Panc1 (cell line): ENCODE measurements around the gene TBCB. TPM values are rescaled to one million over a fixed set of nuclear protein-coding genes. Genes with fewer than 3 reads are reported as not detected.

ENCODE experiments used
- ATAC-seq: fragments of 200-7000 bp; cut with Tn5 transposase; 2 replicates; pipeline ENCODE4 v1.9.1; 2020; ENCODE audit warnings: mild to moderate bottlenecking, moderate library complexity
- BruUV-seq: library from RNA; stranded (reverse); fragments of 400-500 nt; replicated peaks from 2 replicates; lab custom pipeline; 2021; lab: Mats Ljungman, UMichigan
- CTCF ChIA-PET: fragments of 300-600 bp; sonication (Branson Sonifier 250); formaldehyde crosslinking; loops from one replicate; lab custom pipeline; 2022; ENCODE audit warnings: antibody characterized with exemption; lab: Charles Lee
- POLR2A ChIA-PET: fragments of 300-600 bp; sonication (Branson Sonifier 250); formaldehyde crosslinking; loops from one replicate; lab custom pipeline; 2022; ENCODE audit warnings: antibody characterized with exemption; lab: Charles Lee
- DNase-seq: peaks from one replicate; pipeline ENCODE4 v3.0.0-alpha.2; 2010; ENCODE audit warnings: low read depth, low spot score
- H3K27ac ChIP-seq: 2 replicates; pipeline ENCODE4 v1.5.1; 2011; ENCODE audit warnings: mild to moderate bottlenecking, low read length, inconsistent platforms
- H3K27me3 ChIP-seq: fragments of 200-500 bp; sonication (Bioruptor generic); 2 replicates; pipeline ENCODE4 v1.6.0; 2014; ENCODE audit warnings: low read length, inconsistent platforms; ENCODE audit not compliant: control insufficient read depth, insufficient read depth
- H3K36me3 ChIP-seq: fragments of 200-500 bp; sonication (Bioruptor generic); 2 replicates; pipeline ENCODE4 v1.5.1; 2014; ENCODE audit warnings: inconsistent platforms, mild to moderate bottlenecking, low read length, moderate library complexity; ENCODE audit not compliant: control insufficient read depth, insufficient read depth
- H3K4me1 ChIP-seq: 2 replicates; pipeline ENCODE4 v1.5.1; 2011; ENCODE audit warnings: inconsistent platforms, mild to moderate bottlenecking, low read length, moderate library complexity; ENCODE audit not compliant: control insufficient read depth, insufficient read depth
- H3K4me3 ChIP-seq, 2 experiments: 2 replicates each; pipeline ENCODE4 v1.5.1; 2011 to 2012; ENCODE audit warnings: low read depth in 2 of 2, low read length in 2 of 2, mild to moderate bottlenecking in 2 of 2, inconsistent platforms in 1 of 2, moderate library complexity in 1 of 2
- H3K9me3 ChIP-seq: fragments of 200-500 bp; sonication (Bioruptor generic); 2 replicates; pipeline ENCODE4 v1.5.1; 2014; ENCODE audit warnings: low read depth, mild to moderate bottlenecking, inconsistent platforms, low read length, moderate library complexity; ENCODE audit not compliant: control insufficient read depth, insufficient read depth
- CTCF ChIP-seq: fragments of 450-650 bp; IDR thresholded peaks from 2 replicates; pipeline ENCODE4 v1.5.1; 2017; ENCODE audit warnings: mild to moderate bottlenecking
- POLR2AphosphoS5 ChIP-seq: IDR thresholded peaks from 2 replicates; pipeline ENCODE4 v1.6.1; 2012; ENCODE audit warnings: mild to moderate bottlenecking, low read depth, low read length, moderate library complexity
- REST ChIP-seq, 2 experiments: IDR thresholded peaks; 2 replicates each; pipeline ENCODE4 v1.6.1; 2011 to 2012; ENCODE audit warnings: low read depth in 2 of 2, control low read depth in 1 of 2, low read length in 1 of 2, mild to moderate bottlenecking in 1 of 2, moderate library complexity in 1 of 2; ENCODE audit not compliant: insufficient read depth in 1 of 2
- SIN3A ChIP-seq: IDR thresholded peaks from 2 replicates; pipeline ENCODE4 v1.6.1; 2012; ENCODE audit warnings: low read depth, mild to moderate bottlenecking, low read length, moderate library complexity, borderline replicate concordance; ENCODE audit not compliant: insufficient read depth
- TCF7L2 ChIP-seq: IDR thresholded peaks from 2 replicates; pipeline ENCODE4 v1.6.1; 2011; ENCODE audit warnings: mild to moderate bottlenecking, low read depth, low read length, inconsistent platforms
- in situ Hi-C: cut with HindIII; loops from 2 replicates; pipeline ENCODE4 v1.10.0; 2016; ENCODE audit warnings: low sequenced_read_pairs, low pct_unique_long_range_greater_than_20kb
- intact Hi-C: fragments of 100-400 bp; cut with micrococcal nuclease; formaldehyde crosslinking; loops from one replicate; pipeline ENCODE4 v1.10.0; 2022; ENCODE audit not compliant: unreplicated experiment
- total RNA-seq: library from RNA; stranded (reverse); gene quantifications from one replicate; pipeline ENCODE4 v1.2.1, GENCODE V29; 2021; ENCODE audit not compliant: unreplicated experiment

The TBCB gene
- total RNA-seq, 1 experiment from 2014 or later: 496 TPM

DNA sequence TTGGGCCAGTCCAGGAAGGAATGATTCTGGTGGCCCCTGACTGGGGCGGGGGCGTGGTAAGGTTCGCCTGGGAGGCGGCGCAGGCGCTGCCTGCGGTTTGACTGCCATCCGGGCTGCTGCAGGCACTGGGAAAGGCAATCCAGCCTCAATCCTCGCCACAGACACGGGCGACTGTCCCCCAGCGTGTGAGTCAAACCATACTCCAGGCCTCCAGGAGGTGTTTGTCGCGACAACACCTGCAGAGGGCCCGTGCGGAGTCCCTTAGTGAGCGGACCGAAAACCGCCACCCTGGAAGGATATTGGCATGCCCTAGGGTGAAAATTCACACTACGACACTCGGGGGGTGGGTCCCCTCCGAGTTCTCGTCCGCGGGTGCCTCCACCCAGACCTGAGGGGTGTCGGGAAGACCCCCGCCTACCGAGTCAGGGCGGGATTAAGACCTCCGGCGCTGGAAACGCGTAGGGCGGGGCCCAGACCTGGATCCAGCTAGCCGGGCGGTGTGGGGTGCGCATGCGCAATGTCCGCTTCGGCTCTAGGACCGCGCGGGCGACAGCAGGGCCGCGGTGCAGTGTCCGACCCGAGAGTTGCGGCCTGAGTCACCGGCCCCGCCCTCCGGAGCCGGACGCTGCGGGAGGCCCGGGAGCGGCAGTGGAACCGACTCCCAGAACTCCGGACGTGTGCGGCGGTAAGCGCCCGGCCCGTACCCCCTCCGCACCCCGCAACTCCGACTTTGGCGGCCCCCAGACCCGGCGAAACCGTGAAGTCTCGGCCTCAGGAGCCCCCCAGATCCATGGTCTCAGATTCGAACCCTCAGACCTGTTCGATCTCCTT, 24.4 kb downstream of the TBCB start, which contains the start of gene CAPNS1:
Gene CAPNS1, plus strand, starts transcription at position 594 of the 831 bp plus-strand sequence. CDS start 946 bp downstream, outside the sequence.
- BruUV-seq: no TSS peak
- peak; percentile 90 for DNase-seq
- H3K27me3 ChIP-seq: no peaks in the 10 kb centered on the region
- POLR2A ChIA-PET: interaction anchor here (0.6 kb wide), 1 partner anchor 70 kb away, joined by 5 read pairs; no protein-coding TSS in a partner anchor
- intact Hi-C loops: no loop called here
- peaks cover 22% of the 10 kb centered on the region for H3K4me1 ChIP-seq
- in situ Hi-C loops: no loop called here
- H3K9me3 ChIP-seq: no peaks in the 10 kb centered on the region
- CTCF ChIA-PET: interaction anchor here (1.5 kb wide), 1 partner anchor 12 kb away, joined by 3 read pairs; no protein-coding TSS in a partner anchor
- peak within 1 kb of the TSS; percentile 75 to 96 for H3K4me3 ChIP-seq
- peaks cover 9% of the 10 kb centered on the region for H3K36me3 ChIP-seq
- peak; percentile 94 for TF ChIP-seq POLR2AphosphoS5
- TF ChIP-seq SIN3A: peak; percentile 91; the same call in 1 of the 2 replicates
- TF ChIP-seq CTCF: no peak
- 0 out of 2 replicates have a peak, but pooled peaks have one; percentile 43 for TF ChIP-seq TCF7L2
- peak in 1 of 2 experiments; percentile 50; a peak in 1 of 4 replicates for TF ChIP-seq REST (IDR thresholded peaks at IDR 0.05; ENCODE audit: insufficient read depth in 1 of 2, low read depth in 2 of 2, low read length in 1 of 2)
- peak within 1 kb of the TSS; percentile 97 for H3K27ac ChIP-seq
- ATAC-seq: peak; percentile 85

GRCh38 chr19:36140304-36141038, 25.2 kb downstream of the TBCB start:
- peak in 1 of 2 experiments; percentile 7; a peak in 1 of 4 replicates for TF ChIP-seq REST (IDR thresholded peaks at IDR 0.05; ENCODE audit: insufficient read depth in 1 of 2, low read depth in 2 of 2, low read length in 1 of 2)
- TF ChIP-seq TCF7L2: no peak
- no peak for TF ChIP-seq CTCF
- TF ChIP-seq SIN3A: no peak
- no peak; the same call in 1 of the 2 replicates for TF ChIP-seq POLR2AphosphoS5
- no peak for DNase-seq
- intact Hi-C loops (no loop called here), in situ Hi-C loops (no loop called here)
- Histone ChIP-seq H3K27me3 (no peaks in the 10 kb centered on the region), H3K27ac (peak overlapping the region; percentile 97), H3K9me3 (no peaks in the 10 kb centered on the region), H3K4me1 (peaks cover 22% of the 10 kb centered on the region), H3K4me3 (peak overlapping the region; percentile 75 to 96), H3K36me3 (peaks cover 11% of the 10 kb centered on the region)
- peak; percentile 40 for ATAC-seq
- TSS peak; percentile 94 for BruUV-seq
- POLR2A ChIA-PET: interaction anchor here (0.6 kb wide), 2 partner anchors 13 to 70 kb away, joined by 5 to 13 read pairs; no protein-coding TSS in a partner anchor
- CTCF ChIA-PET: interaction anchor here (0.6 to 1.5 kb wide), 2 partner anchors 13 to 228 kb away, joined by 3 read pairs; no protein-coding TSS in a partner anchor
